H1 (cell line): ENCODE measurements around the gene HPD.
"Not testable (repeated sequence)": the region's sequence is repeated elsewhere in the genome, so short reads cannot be mapped to it uniquely, and the experiment has no call there.

Experiments used
- JUN ChIP-seq: IDR thresholded peaks from 2 replicates; pipeline ENCODE4 v1.6.1; 2011; ENCODE audit warnings: low read depth, mild to moderate bottlenecking, improper control_type of control experiment, low read length
- POLR2A ChIP-seq, 2 experiments: IDR thresholded peaks; 1 replicate in 1 of 2; 2 replicates in 1 of 2; pipeline ENCODE4 v1.6.1; 2011; ENCODE audit warnings: low read depth in 2 of 2, low read length in 2 of 2, mild to moderate bottlenecking in 2 of 2; ENCODE audit errors: control extremely low read depth in 1 of 2
- POLR2AphosphoS5 ChIP-seq: IDR thresholded peaks from 2 replicates; pipeline ENCODE4 v1.6.1; 2011; ENCODE audit warnings: low read depth, low read length
- RFX5 ChIP-seq: IDR thresholded peaks from 2 replicates; pipeline ENCODE4 v1.6.1; 2011; ENCODE audit warnings: low read depth, low read length, improper control_type of control experiment, borderline replicate concordance
- SP2 ChIP-seq: IDR thresholded peaks from 2 replicates; pipeline ENCODE4 v1.6.1; 2012; ENCODE audit warnings: mild to moderate bottlenecking, low read length, inconsistent platforms
- TF ChIP-seq, protein P1 (sequence below), 3 experiments: IDR thresholded peaks; 1 replicate in 2 of 3; 2 replicates in 1 of 3; pipeline versions ENCODE4 v1.5.1 to v1.6.1; 2011; ENCODE audit warnings: low read length in 3 of 3, mild to moderate bottlenecking in 3 of 3, inconsistent platforms in 2 of 3, low read depth in 1 of 3, moderate library complexity in 1 of 3; ENCODE audit not compliant: insufficient read depth in 1 of 3; ENCODE audit errors: control extremely low read depth in 1 of 3

GRCh38 chr12:121790785-121791184 is 67.9 kb downstream of the HPD start:
- TF ChIP-seq SP2; POLR2A (IDR thresholded peaks at IDR 0.05; ENCODE audit: control extremely low read depth in 1 of 2, low read depth in 2 of 2, low read length in 2 of 2); RFX5; JUN; POLR2AphosphoS5: not testable (repeated sequence)
- TF ChIP-seq, protein P1, sequence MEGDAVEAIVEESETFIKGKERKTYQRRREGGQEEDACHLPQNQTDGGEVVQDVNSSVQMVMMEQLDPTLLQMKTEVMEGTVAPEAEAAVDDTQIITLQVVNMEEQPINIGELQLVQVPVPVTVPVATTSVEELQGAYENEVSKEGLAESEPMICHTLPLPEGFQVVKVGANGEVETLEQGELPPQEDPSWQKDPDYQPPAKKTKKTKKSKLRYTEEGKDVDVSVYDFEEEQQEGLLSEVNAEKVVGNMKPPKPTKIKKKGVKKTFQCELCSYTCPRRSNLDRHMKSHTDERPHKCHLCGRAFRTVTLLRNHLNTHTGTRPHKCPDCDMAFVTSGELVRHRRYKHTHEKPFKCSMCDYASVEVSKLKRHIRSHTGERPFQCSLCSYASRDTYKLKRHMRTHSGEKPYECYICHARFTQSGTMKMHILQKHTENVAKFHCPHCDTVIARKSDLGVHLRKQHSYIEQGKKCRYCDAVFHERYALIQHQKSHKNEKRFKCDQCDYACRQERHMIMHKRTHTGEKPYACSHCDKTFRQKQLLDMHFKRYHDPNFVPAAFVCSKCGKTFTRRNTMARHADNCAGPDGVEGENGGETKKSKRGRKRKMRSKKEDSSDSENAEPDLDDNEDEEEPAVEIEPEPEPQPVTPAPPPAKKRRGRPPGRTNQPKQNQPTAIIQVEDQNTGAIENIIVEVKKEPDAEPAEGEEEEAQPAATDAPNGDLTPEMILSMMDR (IDR thresholded peaks at IDR 0.05; ENCODE audit: control extremely low read depth in 1 of 3, insufficient read depth in 1 of 3, low read depth in 1 of 3, low read length in 3 of 3) = not testable (repeated sequence)
